Naive B cell (primary cell): Measurements from ENCODE around the gene IDUA. TPM values are rescaled to one million over a fixed set of nuclear protein-coding genes. Genes with fewer than 3 reads are reported as not detected.

ENCODE experiments used
- polyA plus RNA-seq, 6 donors: library from polyadenylated mRNA; unstranded; fragments of 300-500 nt; fragmentation: Illumina TruSeq; gene quantifications; one replicate each; pipeline ENCODE4 v1.2.3, GENCODE V29; 2021; ENCODE audit warnings: low read depth in 6 of 6

IDUA gene
- polyA plus RNA-seq, 6 donors from 2014 or later = 2.2 to 8.3 (median 3.3) TPM

Other genes with a start within 250 kb of the IDUA start
- gene CPLX1, start 160.9 kb upstream of the IDUA start, polyA plus RNA-seq = not detected
- 10 to 100 TPM; 28.5 to 71.3 (median 48.1) TPM for gene GAK, start 54.7 kb upstream of the IDUA start, polyA plus RNA-seq
- gene TMEM175, start 54.6 kb upstream of the IDUA start, polyA plus RNA-seq = 10 to 100 TPM; 18.7 to 38.8 (median 24.1) TPM
- 10 to 100 TPM in 1 of 6 donors, 1 to 10 TPM in 5; 1.6 to 11.9 (median 4.1) TPM for gene DGKQ, start 13.5 kb upstream of the IDUA start, polyA plus RNA-seq
- gene SLC26A1, start 6.4 kb downstream of the IDUA start, polyA plus RNA-seq = 1 to 10 TPM in 2 of 6 donors, under 1 TPM in 3, not detected in 1; 0.22 to 4.3 (median 0.77) TPM
- 1 to 10 TPM in 2 of 6 donors, under 1 TPM in 3, not detected in 1; 0.22 to 2.3 (median 0.37) TPM for gene FGFRL1, start 24.6 kb downstream of the IDUA start, polyA plus RNA-seq
- 10 to 100 TPM in 1 of 6 donors, 1 to 10 TPM in 4, under 1 TPM in 1; 0.79 to 11.6 (median 2.0) TPM for gene RNF212, start 126.5 kb downstream of the IDUA start, polyA plus RNA-seq
- gene SPON2, start 185.5 kb downstream of the IDUA start, polyA plus RNA-seq = 1 to 10 TPM in 5 of 6 donors, under 1 TPM in 1; 0.56 to 4.1 (median 1.5) TPM